ENCODE data around the gene DISP2. TPM values are rescaled to one million over a fixed set of nuclear protein-coding genes. Genes with fewer than 3 reads are reported as not detected.

DISP2 gene
- total and polyA plus RNA-seq, 2 of the 8 experiments (the other 6 are each of a cell fraction or from before 2014, with no cell fraction given), result 0.45 to 1.2 TPM

DNA sequence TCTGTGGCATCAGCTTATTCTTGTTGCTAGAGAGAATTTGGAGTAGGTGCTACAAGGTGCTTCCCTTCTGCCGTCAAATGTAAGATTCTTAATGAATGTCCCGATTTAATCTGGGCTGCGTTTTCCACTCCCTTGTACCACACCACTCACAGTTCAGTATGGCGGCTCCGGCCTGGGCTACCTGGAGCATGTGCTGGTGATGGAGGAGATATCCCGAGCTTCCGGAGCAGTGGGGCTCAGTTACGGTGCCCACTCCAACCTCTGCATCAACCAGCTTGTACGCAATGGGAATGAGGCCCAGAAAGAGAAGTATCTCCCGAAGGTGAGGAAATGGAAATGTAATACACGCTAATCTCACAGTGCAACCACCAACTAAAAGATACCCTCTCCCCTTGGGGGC is 52.5 kb downstream of the DISP2 start (continued):
- no peak for TF ChIP-seq CREB1 (IDR thresholded peaks at IDR 0.05)
- no peak for TF ChIP-seq CTBP2 (IDR thresholded peaks at IDR 0.05; ENCODE audit: borderline replicate concordance, insufficient read depth, insufficient read length, low read length)
- no peak for TF ChIP-seq SP2 (IDR thresholded peaks at IDR 0.05; ENCODE audit: low read length)
- no peak for TF ChIP-seq EZH2 (IDR thresholded peaks at IDR 0.05; ENCODE audit: low read depth, low read length, severe bottlenecking)

Measured in H1 (cell line).